Mesenteric fat pad (tissue), 1 donor: ENCODE results near the gene C2orf68. TPM values are rescaled to one million over a fixed set of nuclear protein-coding genes. Genes with fewer than 3 reads are reported as not detected.
"Not testable (repeated sequence)": the region's sequence is repeated elsewhere in the genome, so short reads cannot be mapped to it uniquely, and the experiment has no call there.

Experiments used
- DNase-seq: peaks from one replicate; pipeline ENCODE4 v3.0.0-alpha.2; 2020; ENCODE audit warnings: low spot score
- long read RNA-seq: library from polyadenylated mRNA; unstranded; transcript quantifications from one replicate; pipeline ENCODE4 v2.0.0, GENCODE V29; 2020
- total RNA-seq: library from RNA; stranded (reverse); fragmentation: NEBNext Ultra II Directional; extraction: Animal tissue kit (Norgen Biotek cat#: 25700); gene quantifications from one replicate; pipeline ENCODE4 v1.2.1, GENCODE V29; 2021
- donor health status: DM: yes; HTN: yes; CAD: no.

C2orf68 gene, protein sequence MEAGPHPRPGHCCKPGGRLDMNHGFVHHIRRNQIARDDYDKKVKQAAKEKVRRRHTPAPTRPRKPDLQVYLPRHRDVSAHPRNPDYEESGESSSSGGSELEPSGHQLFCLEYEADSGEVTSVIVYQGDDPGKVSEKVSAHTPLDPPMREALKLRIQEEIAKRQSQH
- total RNA-seq, result 26.3 TPM
- long read RNA-seq, transcript C2orf68-201 (4 exons, 2,837 nt), result major isoform, 8 of 21 reads
- long read RNA-seq, partial matches to known transcripts, result 2 of 21 reads
- long read RNA-seq, other reads (novel, unspliced or antisense), result 9 of 21 reads

DNA sequence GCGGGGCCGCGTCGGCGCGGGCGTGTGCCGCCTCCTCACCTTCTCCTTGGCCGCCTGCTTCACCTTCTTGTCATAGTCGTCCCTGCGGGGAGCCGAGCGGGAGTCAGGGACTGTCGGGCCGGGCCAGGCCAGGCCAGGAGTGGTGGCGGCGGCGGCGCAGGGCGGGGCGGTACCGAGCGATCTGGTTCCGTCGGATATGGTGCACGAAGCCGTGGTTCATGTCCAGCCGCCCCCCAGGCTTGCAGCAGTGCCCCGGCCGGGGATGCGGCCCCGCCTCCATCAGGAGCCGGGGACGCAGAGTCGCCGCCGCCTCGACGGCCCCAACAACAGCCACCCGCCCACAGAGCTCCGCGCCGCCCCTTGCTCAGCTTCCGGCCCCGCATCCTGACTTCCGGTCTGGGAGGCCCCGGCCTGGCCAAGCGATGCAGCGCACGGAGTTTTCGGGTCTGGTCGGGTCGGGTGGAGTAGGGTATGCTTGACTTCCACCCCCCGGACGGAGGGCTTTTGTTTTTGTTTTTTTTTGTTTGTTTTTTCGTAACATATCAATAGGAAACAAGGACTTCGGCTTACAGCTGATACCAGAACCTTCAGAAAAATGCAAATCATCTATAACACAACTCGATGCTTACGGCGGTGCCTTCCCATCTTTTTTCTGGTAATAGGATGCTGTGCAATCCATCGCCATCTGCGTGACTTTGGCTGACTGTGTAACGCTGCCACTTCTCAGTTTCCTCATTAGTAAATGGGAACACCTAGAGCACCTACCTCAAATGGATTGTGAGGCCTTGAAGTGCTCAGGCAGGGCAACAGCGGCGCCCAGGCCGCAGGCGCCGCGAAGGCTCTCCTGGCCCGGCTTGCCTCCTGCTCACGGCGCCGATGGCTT is at the start of gene C2orf68:
Gene C2orf68 (minus strand): TSS at position 362 of the 883 bp plus-strand sequence. CDS start 82 bp downstream, at position 280.
- DNase-seq, result peak; percentile 98

DNA sequence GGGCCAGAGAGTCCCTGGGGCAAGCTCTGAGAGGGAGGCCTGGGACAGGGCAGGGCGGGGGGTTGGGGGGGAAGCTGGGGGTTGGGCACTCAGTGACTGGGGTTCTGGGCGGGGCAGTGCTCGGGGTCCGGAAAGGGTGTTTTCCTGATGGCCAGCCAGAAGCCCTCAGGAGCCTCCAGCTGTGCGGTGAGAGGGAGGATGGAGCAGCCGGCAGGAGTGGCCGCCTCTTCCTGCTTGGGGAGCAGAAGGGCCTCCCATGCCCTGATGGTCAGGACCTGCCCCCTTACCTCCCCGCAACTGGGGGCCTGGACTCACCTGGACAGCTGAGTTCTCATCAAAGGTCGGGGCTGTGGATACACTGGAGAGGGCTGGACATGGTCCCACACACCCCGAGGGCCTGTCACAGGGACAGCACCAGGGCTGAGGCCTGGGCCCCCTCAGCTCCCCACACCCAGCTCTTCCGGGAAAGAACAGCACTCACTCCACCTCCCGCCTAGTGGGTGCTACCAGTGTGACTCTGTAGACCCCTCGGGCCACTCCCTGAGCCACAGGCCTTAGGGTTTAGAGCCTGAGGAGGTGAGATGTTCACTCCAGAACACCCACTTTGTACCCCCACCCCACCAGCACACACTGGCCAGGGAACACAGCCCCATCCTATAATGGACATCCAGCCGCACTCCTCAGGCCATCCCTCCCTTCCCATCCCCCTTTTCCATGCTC is 49.4 kb upstream of the C2orf68 start:
- DNase-seq, result no peak

DNA sequence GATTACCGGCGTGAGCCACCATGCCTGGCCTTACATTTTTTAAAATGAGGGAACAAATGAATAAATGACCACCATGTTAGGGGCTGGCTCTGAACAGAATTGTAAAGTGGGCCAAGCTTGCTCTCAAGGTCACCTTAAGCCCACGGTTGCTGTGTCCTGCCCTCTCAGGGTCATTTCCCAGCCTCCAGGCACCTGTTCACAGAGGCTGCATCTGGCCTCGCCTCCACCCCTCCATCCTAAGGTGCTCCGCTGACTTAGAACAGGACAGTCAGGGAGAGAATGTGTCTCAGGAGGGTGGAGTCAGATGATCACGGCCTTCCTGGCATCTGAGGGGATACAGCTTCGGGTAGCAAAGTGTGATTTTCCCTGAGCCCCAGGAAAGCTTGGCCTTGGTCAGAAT is 48.9 kb upstream of the C2orf68 start:
- DNase-seq, result no peak

DNA sequence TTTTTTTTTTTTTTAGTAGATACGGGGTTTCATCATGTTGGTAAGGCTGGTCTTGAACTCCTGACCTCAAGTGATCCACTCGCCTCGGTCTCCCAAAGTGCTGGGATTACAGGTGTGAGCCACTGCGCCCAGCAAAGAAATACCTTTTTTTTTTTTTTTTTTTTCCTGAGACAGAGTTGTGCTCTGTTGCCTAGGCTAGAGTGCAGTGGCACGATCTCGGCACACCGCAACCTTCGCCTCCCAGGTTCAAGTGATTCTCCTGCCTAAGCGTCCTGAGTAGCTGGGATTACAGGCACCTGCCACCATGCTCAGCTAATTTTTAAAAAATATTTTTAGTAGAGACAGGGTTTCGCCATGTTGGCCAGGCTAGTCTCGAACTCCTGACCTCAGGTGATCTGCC is 48.4 kb upstream of the C2orf68 start:
- not testable (repeated sequence) for DNase-seq

DNA sequence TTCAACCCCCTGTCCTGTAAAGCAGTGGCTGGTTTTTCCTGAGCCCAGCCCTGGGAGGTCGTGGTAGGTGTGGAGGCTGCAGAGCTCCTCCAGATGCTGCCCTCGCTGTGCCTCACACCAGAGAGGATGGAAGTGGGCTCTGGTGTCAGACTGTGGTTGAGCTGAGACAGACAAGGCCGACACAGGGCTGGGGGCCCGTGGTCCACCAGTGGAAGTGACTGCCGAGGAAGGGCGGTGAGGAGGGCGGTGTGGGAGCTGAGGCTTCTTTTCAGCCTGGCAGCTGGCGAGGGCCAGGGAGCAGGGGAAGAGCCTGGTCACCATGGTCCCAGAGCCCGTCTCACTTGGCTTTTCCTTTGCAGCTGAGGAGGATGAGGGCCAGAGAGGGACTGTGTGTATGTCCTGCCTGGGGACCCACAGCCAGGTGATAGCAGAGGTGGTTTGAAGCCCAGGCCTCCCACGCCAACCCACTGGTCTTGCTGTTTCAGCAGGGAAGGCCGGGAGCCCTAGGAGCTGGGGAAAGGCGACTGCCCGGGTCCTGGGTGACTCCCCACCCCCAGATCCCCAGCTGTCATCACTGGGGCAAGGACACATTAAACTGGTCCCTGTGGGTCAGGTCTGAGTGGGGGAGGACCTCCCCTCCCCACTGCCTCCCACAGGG is 47.6 kb upstream of the C2orf68 start:
- DNase-seq, result no peak

DNA sequence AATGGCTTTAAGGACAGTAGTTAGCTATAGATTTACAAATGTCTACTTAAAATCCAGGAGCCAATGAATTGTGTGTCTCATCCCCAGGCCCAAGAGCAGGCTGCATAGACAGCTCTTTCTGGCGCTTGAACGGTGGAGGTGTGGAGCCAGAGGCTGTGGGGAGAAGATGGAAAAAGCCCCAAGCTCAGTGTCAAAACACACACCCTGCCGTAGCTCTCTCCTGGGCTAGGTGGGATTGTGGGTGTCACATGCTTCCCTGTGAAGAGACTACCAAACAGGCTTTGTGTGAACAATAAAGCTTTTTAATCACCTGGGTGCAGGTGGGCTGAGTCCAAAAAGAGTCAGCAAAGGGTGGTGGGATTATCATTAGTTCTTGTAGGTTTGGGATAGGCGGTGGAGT is 45.5 kb upstream of the C2orf68 start:
- not testable (repeated sequence) for DNase-seq

DNA sequence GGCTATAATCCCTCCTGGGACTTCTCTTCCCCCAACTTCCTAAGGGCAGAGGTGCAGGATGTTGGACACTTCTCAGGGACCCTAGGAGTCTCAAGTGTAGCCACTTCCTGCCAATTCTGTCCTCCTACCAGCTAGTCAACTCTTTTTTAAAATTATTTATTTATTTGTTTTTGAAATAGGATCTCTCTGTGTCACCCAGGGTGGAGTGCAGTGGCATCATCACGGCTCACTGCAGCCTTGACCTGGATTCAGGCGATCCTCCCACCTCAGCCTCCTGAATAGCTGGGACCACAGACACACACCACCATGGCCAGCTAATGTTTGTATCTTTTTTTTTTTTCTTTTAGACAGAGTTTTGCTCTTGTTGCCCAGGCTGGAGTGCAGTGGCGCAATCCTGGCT is 44.6 kb upstream of the C2orf68 start:
- no peak for DNase-seq

DNA sequence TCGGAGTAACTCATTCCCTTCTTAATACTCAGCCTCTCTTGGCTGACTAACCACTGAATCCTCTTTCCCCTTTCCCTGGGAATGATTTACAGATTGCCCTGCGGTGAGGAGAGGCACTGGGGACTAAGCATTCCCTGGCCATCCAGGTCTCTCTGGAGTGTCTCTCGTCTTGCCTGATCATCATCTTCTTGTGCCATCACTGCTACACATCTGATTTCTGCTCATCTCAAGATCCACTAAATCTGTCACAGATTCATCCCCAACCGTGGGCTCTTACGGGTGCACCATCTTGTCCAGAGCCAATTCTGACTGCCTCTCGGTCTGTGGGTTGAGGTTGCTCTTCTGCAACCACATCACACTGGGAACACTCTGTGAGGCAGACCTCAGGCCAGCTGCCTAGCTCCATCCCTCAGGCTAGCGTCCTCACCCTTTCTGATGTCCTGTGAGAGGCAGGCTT is 44.1 kb upstream of the C2orf68 start:
- no peak for DNase-seq

DNA sequence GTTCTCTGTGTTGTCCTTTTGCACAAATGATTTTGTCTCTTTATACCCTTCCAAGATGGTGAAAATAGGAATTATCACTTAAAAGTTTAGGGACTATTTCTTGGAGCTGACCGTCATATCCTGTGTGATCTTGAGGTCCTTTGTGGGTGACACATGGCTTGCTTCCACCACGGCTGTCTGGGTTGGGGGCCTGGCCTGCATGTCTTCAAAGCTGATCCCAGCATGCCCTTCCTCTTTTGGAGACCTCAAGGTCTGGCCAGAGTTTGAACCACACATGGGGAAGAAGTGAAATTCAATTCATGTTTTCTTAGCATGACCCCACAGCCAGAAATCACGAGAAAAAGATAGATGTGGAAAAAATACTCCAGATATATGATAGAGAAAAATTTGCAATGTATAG is 42.1 kb upstream of the C2orf68 start:
- no peak for DNase-seq

DNA sequence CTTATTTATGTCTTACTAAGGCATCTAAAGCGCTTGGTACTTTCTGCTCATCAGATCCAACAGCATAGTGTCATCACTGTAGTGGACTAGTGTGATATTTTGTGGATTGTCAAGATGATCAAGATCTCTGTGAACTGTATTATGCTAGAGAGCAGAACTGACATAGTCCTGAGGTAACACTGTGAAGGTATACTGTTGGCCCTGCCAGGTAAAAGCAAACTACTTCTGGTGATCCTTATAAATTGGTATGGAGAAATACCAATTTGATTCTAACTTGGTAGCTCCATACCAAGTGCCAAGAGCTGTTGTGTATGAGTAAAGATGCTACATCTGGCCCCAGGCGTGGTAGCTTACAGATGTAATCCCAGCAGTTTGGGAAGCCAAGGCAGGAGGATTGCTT is 40.2 kb upstream of the C2orf68 start:
- no peak for DNase-seq

DNA sequence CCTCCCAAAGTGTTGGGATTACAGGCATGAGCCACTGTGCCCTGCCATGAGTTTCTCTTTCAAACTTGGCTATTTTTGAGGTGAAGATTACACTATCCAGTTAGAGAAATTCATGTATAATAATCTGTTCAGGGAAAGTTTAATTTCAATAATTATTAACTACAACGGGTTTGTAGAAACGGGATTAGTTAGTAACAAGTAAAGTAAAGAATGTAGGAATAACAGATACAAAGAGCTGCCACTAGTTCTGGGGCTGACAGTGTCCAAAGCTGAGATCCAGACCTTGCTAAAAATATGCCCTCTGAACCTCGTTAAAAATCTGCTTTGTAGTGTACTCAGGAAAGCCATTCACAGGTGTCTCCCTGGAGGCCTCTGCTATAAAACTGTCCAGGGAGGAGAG is 39.2 kb upstream of the C2orf68 start:
- DNase-seq, result no peak

DNA sequence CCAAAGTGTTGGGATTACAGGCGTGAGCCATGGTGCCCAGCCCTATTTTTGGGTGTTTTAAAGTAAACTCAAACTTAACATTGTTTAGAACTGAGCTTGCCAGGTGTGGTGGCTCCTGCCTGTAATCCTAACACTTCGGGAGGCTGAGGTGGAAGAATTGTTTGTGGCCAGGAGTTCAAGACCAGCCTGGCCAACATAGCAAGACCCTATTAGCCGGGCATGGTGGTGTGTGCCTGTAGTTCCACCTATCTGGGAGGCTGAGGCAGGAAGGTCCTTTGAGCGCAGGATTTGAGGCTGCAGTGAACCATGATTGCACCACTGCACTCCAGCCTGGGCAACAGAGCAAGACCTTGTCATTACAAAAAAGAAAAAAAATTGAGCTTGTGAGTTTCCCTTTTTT is 38.6 kb upstream of the C2orf68 start:
- no peak for DNase-seq

DNA sequence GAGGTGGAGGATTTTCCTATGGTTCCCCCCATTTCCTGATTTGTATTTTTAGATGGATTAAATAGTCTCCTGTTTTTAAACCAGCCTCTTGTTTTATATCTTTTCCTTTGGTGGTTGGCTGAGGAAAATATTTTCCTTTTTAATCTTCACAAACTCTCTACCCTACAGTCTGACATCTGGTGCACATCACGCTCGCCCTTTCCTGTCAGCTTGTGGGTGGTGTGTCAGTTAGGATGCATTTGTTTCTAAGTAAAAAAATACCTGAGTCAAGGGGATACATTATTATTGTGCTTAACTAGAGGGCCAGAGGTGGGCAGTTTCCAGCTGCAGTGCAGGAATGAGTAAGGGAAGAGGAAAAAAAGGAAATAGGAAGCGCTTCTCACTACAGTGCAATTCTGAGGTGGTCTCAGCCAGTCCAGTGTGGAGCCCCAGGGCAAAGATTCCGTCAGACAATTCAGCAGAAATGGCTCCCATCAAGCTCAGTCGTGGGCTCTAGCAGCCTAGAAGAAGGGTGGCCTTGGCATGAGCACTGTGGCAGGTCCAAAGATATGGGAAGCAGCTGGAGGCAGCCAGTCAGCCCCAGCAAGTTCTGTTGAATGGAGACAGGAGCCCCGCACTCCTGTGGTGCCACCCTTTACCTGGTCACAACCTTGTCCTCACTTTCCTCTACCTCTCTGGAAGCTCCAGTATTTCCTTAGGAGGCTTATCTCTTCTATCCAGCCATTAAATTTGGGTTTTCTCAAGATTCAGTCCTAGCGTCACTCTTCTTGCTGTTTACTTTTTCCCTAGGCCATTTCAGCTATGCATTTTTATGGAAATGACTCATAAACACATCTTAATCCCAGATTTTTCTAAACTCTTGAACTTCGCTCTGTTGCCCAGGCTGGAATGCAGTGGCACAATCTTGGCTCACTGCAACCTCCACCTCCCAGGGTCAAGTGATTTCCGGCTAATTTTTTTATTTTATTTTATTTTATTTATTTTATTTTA is 37.6 kb upstream of the C2orf68 start:
- DNase-seq, result no peak

DNA sequence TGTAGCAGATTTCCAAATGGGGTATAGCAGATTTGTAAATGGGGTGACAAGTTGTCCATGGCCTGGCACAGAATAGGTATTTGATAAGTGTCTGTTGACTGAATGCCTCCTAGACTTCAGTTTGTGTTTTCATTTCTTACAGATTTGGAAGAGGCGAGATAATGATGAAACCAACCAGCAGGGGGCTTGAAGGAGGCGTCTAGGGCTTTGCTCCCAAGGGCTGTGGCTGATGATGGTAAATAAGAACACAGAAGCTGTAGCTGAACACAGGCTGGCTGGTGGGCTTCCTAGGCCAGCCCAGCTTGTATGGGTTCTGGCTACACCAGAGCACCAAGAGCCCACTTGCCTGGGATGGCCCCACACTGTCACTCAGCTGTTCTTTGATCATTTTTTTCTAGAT is 36.8 kb upstream of the C2orf68 start:
- no peak for DNase-seq

DNA sequence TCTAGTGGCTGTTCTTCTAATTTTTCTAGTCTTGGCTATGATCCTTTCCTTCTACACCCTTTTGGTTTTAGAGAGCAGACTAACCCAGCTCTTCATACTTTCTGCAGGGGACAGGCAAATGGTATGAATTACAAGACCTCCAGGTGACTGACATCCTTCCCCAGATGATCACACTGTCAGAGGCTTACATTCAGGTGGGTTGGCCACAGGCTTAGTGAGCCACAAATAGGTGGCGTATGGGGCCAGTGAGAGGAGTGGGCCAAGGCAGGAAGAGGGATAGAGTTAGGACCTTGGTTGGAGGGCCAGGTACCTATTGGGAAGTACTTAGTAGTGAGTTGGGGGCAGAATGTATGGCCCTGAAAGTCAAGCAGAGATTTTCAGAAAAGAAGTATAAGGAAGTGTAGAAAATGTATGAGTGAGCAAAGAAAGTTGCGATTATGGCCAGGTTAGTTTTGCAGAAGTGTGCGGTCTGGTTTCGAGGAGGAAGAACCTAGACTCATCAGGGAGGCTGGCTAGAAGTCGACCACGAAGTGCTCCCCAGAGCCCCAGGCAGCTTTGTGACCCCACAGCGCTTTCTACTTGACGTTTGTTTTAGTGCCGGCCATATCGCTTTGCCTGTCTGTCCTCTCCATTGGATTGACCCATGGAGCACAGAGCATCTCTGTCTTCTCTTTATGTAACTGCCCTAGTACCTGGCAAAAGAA is 36.1 kb upstream of the C2orf68 start:
- no peak for DNase-seq

DNA sequence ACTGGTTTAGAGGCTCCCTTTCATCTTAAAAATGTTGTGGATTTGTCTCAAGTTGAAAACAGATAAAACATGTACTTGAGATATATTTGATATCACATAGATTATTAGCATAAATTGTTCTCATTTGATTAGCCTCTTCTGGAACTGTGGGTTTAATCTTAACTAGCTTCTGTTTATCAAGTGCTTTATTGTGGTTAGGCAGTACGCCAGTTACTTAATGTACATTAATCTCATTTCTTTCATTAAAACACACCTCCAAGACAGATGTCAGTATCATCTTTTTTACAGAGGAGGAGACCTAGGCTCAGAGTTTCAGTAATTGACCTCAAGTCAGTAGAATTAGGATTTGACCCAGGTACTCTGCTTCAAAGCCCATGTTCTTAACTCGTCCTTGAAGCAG is 34.3 kb upstream of the C2orf68 start:
- no peak for DNase-seq

DNA sequence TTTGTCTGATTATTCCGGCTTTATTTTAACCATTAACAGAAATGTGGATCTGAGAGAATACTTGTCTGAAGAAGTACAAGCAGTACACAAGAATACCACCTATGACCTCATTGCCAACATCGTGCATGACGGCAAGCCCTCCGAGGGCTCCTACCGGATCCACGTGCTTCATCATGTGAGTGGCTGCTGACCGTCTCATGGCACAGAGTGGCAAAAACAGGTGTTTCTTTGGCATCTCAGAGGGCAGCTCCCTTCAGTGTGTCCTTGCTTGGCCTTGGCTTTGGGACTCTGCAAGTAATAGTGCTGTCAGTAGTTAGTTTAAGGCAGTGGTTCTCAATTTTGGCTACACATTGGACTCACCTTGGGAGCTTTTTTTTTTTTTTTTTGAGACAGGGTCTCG is 33.0 kb upstream of the C2orf68 start:
- no peak for DNase-seq

DNA sequence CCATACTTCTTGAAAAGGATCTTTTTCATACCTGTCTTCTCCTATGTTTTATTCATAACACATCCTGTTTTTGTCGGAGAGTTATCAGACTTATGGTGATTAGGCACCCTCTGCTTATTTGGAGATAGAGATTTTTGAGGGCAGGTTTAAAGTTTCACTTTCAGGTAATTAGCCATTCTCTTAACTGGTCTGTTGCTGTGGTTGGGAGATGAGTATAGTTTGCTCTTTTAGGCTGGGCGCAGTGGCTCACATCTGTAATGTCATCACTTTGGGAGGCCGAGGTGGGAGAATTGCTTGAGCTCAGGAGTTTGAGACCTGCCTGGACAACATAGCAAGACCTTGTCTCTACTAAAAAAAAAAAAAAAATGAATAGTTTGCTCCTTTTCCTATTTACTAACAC is 30.9 kb upstream of the C2orf68 start:
- DNase-seq, result no peak

DNA sequence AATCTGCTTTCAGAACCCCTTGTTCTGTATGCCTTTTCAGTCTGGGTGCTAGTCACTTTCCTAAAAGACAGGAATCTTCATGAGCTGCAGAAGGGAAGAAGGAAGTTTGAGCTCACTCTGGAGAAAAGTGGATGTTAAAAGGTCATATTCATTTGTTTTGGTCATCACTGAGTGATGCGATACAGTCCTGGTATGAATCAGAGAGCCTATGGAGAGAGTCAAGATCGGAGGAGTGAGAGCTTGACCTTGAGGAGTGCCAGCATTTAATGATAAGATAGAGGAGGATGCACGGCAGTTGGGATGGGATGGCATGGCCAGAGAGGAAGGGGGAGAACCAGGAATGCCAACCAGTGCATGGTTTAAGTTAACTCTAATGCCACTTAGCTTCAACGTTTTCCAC is 23.8 kb upstream of the C2orf68 start:
- no peak for DNase-seq
